Measurements from ENCODE around the gene ARSI.

The ARSI gene

GRCh38 chr5:150341331-150341730 is 38.6 kb upstream of the ARSI start:
- H3K27me3 ChIP-seq, result no peaks in the 10 kb centered on the region
- no peak overlapping the region for H3K27ac ChIP-seq
- H3K9me3 ChIP-seq, result no peaks in the 10 kb centered on the region
- H3K4me3 ChIP-seq (ENCODE audit: low read depth in 1 of 2, low read length in 1 of 2), result no peak overlapping the region
- no peak for TF ChIP-seq CTCF (IDR thresholded peaks at IDR 0.05)
- H3K4me1 ChIP-seq (ENCODE audit: control insufficient read depth in 1 of 2, insufficient read depth in 1 of 2, low read depth in 1 of 2, low read length in 1 of 2), result no peaks in the 10 kb centered on the region
- H3K36me3 ChIP-seq, result no peaks in the 10 kb centered on the region

- H3K27ac ChIP-seq, result no peak overlapping the region
- no peak overlapping the region for H3K4me3 ChIP-seq (ENCODE audit: low read depth in 1 of 2, low read length in 1 of 2)
- no peaks in the 10 kb centered on the region for H3K36me3 ChIP-seq
- H3K4me1 ChIP-seq (ENCODE audit: control insufficient read depth in 1 of 2, insufficient read depth in 1 of 2, low read depth in 1 of 2, low read length in 1 of 2), result no peaks in the 10 kb centered on the region
- TF ChIP-seq CTCF (IDR thresholded peaks at IDR 0.05), result no peak
- no peaks in the 10 kb centered on the region for H3K27me3 ChIP-seq
- no peaks in the 10 kb centered on the region for H3K9me3 ChIP-seq
These were observed 38.0 kb upstream of the ARSI start for GRCh38 chr5:150340614-150341255.

- Histone ChIP-seq H3K4me3 (ENCODE audit: low read depth in 1 of 2, low read length in 1 of 2) (no peak overlapping the region), H3K4me1 (ENCODE audit: control insufficient read depth in 1 of 2, insufficient read depth in 1 of 2, low read depth in 1 of 2, low read length in 1 of 2) (no peaks in the 10 kb centered on the region), H3K9me3 (no peaks in the 10 kb centered on the region), H3K27me3 (no peaks in the 10 kb centered on the region), H3K27ac (no peak overlapping the region), H3K36me3 (no peaks in the 10 kb centered on the region)
- TF ChIP-seq CTCF (IDR thresholded peaks at IDR 0.05), result no peak
These were observed 37.1 kb upstream of the ARSI start for GRCh38 chr5:150339841-150340240.

- Histone ChIP-seq H3K27me3 (no peaks in the 10 kb centered on the region), H3K27ac (no peak overlapping the region)
These were observed 36.5 kb upstream of the ARSI start for GRCh38 chr5:150339165-150339564.

GRCh38 chr5:150338546-150338945 is 35.8 kb upstream of the ARSI start:
- no peaks in the 10 kb centered on the region for H3K9me3 ChIP-seq
- H3K27me3 ChIP-seq, result no peaks in the 10 kb centered on the region
- H3K4me3 ChIP-seq (ENCODE audit: low read depth in 1 of 2, low read length in 1 of 2), result no peak overlapping the region
- H3K4me1 ChIP-seq (ENCODE audit: control insufficient read depth in 1 of 2, insufficient read depth in 1 of 2, low read depth in 1 of 2, low read length in 1 of 2), result no peaks in the 10 kb centered on the region
- TF ChIP-seq CTCF (IDR thresholded peaks at IDR 0.05), result no peak
- no peaks in the 10 kb centered on the region for H3K36me3 ChIP-seq
- no peak overlapping the region for H3K27ac ChIP-seq

More at GRCh38 chr5:150339165-150339564, 36.5 kb upstream of the ARSI start:
- TF ChIP-seq CTCF (IDR thresholded peaks at IDR 0.05), result no peak
- no peaks in the 10 kb centered on the region for H3K36me3 ChIP-seq
- no peaks in the 10 kb centered on the region for H3K9me3 ChIP-seq
- no peak overlapping the region for H3K4me3 ChIP-seq (ENCODE audit: low read depth in 1 of 2, low read length in 1 of 2)
- H3K4me1 ChIP-seq (ENCODE audit: control insufficient read depth in 1 of 2, insufficient read depth in 1 of 2, low read depth in 1 of 2, low read length in 1 of 2), result no peaks in the 10 kb centered on the region
